HepG2 (cell line): ENCODE results near the gene TCF12. TPM values are rescaled to one million over a fixed set of nuclear protein-coding genes. Genes with fewer than 3 reads are reported as not detected.

Source experiments
- ATAC-seq: fragments of 200-7000 bp; cut with Tn5 transposase; 3 replicates; pipeline ENCODE4 v1.9.1; 2020; ENCODE audit warnings: mild to moderate bottlenecking, moderate library complexity
- BruUV-seq: library from RNA; stranded (reverse); fragments of 400-500 nt; replicated peaks from 2 replicates; lab custom pipeline; 2021; lab: Mats Ljungman, UMichigan
- CTCF ChIA-PET: fragments of 300-600 bp; formaldehyde crosslinking; extraction: SDS; loops from one replicate; lab custom pipeline; 2021; ENCODE audit warnings: low total read pairs, inconsistent platforms, low intra/inter-chr PET ratio; lab: Yijun Ruan, JAX
- POLR2A ChIA-PET: fragments of 350-600 bp; sonication (Branson Sonifier 250); formaldehyde crosslinking; loops from one replicate; lab custom pipeline; 2020; ENCODE audit warnings: antibody characterized with exemption, inconsistent platforms; lab: Yijun Ruan, JAX
- DNase-seq: peaks from one replicate; pipeline ENCODE4 v3.0.0-alpha.2; 2015; ENCODE audit warnings: low spot score
- FAIRE-seq: peaks from 3 replicates; lab custom pipeline; 2011; peaks lifted over from hg19 to GRCh38; lab: Jason Lieb, UNC
- H2AFZ ChIP-seq: one replicate; pipeline ENCODE4 v1.6.1; 2011; ENCODE audit warnings: low read length, inconsistent platforms
- H3K27ac ChIP-seq: fragments of 300-600 bp; 3 replicates; pipeline ENCODE4 v1.8.0; 2011; ENCODE audit warnings: mixed run types, mild to moderate bottlenecking, mixed read lengths, low read length, inconsistent platforms; ENCODE audit not compliant: insufficient read depth; ENCODE audit errors: extremely low read length
- H3K27me3 ChIP-seq, 2 experiments: fragments of 200-600 bp in 1 of 2; 2 replicates in 1 of 2; 3 replicates in 1 of 2; pipeline versions ENCODE4 v1.6.0 to v1.8.0; 2011; ENCODE audit warnings: low read length in 2 of 2, mild to moderate bottlenecking in 2 of 2, moderate library complexity in 2 of 2, inconsistent platforms in 1 of 2; ENCODE audit not compliant: insufficient read depth in 2 of 2, control insufficient read depth in 1 of 2
- H3K36me3 ChIP-seq, 2 experiments: fragments of 200-600 bp in 1 of 2; replicated peaks in 1 of 2; 2 replicates in 1 of 2; 3 replicates in 1 of 2; pipeline versions ENCODE4 v1.5.1 to v1.8.0; 2011; ENCODE audit warnings: low read length in 2 of 2, inconsistent platforms in 1 of 2; ENCODE audit not compliant: insufficient read depth in 2 of 2, control insufficient read depth in 1 of 2
- H3K4me1 ChIP-seq: 2 replicates; pipeline ENCODE4 v1.5.1; 2012; ENCODE audit warnings: low read length, inconsistent platforms; ENCODE audit not compliant: insufficient read depth
- H3K4me2 ChIP-seq: 2 replicates; pipeline ENCODE4 v1.6.0; 2011; ENCODE audit warnings: low read depth, low read length, inconsistent platforms
- H3K4me3 ChIP-seq, 3 experiments: fragments of 200-600 bp in 1 of 3; sonication (generic), shearing (Covaris generic) in 1 of 3; replicated peaks in 1 of 3; 2 replicates each; pipeline ENCODE4 v1.5.1; 2011 to 2016; ENCODE audit warnings: low read length in 3 of 3, inconsistent platforms in 2 of 3, low read depth in 2 of 3, mild to moderate bottlenecking in 2 of 3, control low read depth in 1 of 3, mixed read lengths in 1 of 3; ENCODE audit not compliant: insufficient read depth in 1 of 3
- H3K79me2 ChIP-seq: one replicate; pipeline ENCODE4 v1.6.1; 2011; ENCODE audit warnings: low read length, inconsistent platforms; ENCODE audit not compliant: insufficient read depth
- H3K9ac ChIP-seq: 2 replicates; pipeline ENCODE4 v1.6.0; 2011; ENCODE audit warnings: mild to moderate bottlenecking, low read depth, low read length, inconsistent platforms; ENCODE audit not compliant: insufficient read depth
- H3K9me3 ChIP-seq: 2 replicates; pipeline ENCODE4 v1.5.1; 2012; ENCODE audit warnings: mild to moderate bottlenecking, low read length
- H4K20me1 ChIP-seq: 2 replicates; pipeline ENCODE4 v1.6.0; 2011; ENCODE audit warnings: inconsistent platforms, mild to moderate bottlenecking, low read length, moderate library complexity; ENCODE audit not compliant: insufficient read depth
- EHMT2 ChIP-seq: fragments of 200-600 bp; sonication (generic); IDR thresholded peaks from 2 replicates; pipeline ENCODE4 v1.7.0; 2017; ENCODE audit warnings: antibody characterized with exemption, low read depth, low read length, borderline replicate concordance
- ESRRA ChIP-seq: sonication (generic); formaldehyde crosslinking; IDR thresholded peaks from 2 replicates; pipeline ENCODE4 v1.5.1; 2020; ENCODE audit warnings: mild to moderate bottlenecking, low read depth, missing genetic modification reagents
- FOSL2 ChIP-seq: sonication (generic); formaldehyde crosslinking; IDR thresholded peaks from 2 replicates; pipeline ENCODE4 v1.4.0; 2020; ENCODE audit warnings: missing genetic modification reagents
- GABPB1 ChIP-seq: IDR thresholded peaks from 2 replicates; pipeline ENCODE4 v1.6.1; 2016; ENCODE audit warnings: mild to moderate bottlenecking, missing genetic modification reagents, moderate library complexity, missing compliant biosample characterization
- JUND ChIP-seq: sonication (generic); formaldehyde crosslinking; IDR thresholded peaks from 2 replicates; pipeline ENCODE4 v1.8.0; 2022; ENCODE audit warnings: mild to moderate bottlenecking, missing genetic modification reagents
- MEIS1 ChIP-seq: sonication (generic); formaldehyde crosslinking; IDR thresholded peaks from 2 replicates; pipeline ENCODE4 v1.9.0; 2021; ENCODE audit warnings: mild to moderate bottlenecking, missing genetic modification reagents, moderate library complexity, borderline replicate concordance
- MXD3 ChIP-seq: IDR thresholded peaks from 2 replicates; pipeline ENCODE4 v1.6.1; 2016; ENCODE audit warnings: mild to moderate bottlenecking, missing biosample characterization, missing genetic modification reagents
- SKI ChIP-seq: fragments of 450-650 bp; IDR thresholded peaks from one replicate; pipeline ENCODE4 v1.6.1; 2018; ENCODE audit warnings: mild to moderate bottlenecking; ENCODE audit not compliant: partially characterized antibody
- SMAD1 ChIP-seq: sonication (generic); formaldehyde crosslinking; IDR thresholded peaks from 2 replicates; pipeline ENCODE4 v1.4.0; 2020; ENCODE audit warnings: missing genetic modification reagents, low read depth, mild to moderate bottlenecking, borderline replicate concordance
- USF2 ChIP-seq, 2 experiments: sonication (generic) in 1 of 2; formaldehyde crosslinking in 1 of 2; IDR thresholded peaks; 2 replicates each; pipeline versions ENCODE4 v1.5.1 to v1.6.1; 2011 to 2020; ENCODE audit warnings: borderline replicate concordance in 1 of 2, low read depth in 1 of 2, low read length in 1 of 2, mild to moderate bottlenecking in 1 of 2, missing genetic modification reagents in 1 of 2, moderate library complexity in 1 of 2
- ZNF510 ChIP-seq: sonication (generic); formaldehyde crosslinking; IDR thresholded peaks from 2 replicates; pipeline ENCODE4 v1.4.0; 2020; ENCODE audit warnings: low read depth, mild to moderate bottlenecking, missing genetic modification reagents
- ZNF530 ChIP-seq: sonication (generic); formaldehyde crosslinking; IDR thresholded peaks from 2 replicates; pipeline ENCODE4 v1.5.0; 2020; ENCODE audit warnings: low read depth, mild to moderate bottlenecking, missing genetic modification reagents
- ZNF777 ChIP-seq: sonication (generic); formaldehyde crosslinking; IDR thresholded peaks from 2 replicates; pipeline ENCODE4 v1.4.0; 2020; ENCODE audit warnings: missing genetic modification reagents
- ZSCAN9 ChIP-seq: IDR thresholded peaks from 2 replicates; pipeline ENCODE4 v1.6.1; 2016; ENCODE audit warnings: borderline replicate concordance
- WGBS: methylation state at CpG from one replicate; pipeline ENCODE4 v1.1.6; 2017; ENCODE audit warnings: low lambda C conversion rate; 5-methylcytosine and 5-hydroxymethylcytosine counted together
- in situ Hi-C: cut with HindIII; loops from 2 replicates; pipeline ENCODE4 v1.10.0; 2017; ENCODE audit warnings: low pct_unique_long_range_greater_than_20kb; ENCODE audit not compliant: extremely low pct_ligation_motif_present
- intact Hi-C: fragments of 100-400 bp; cut with micrococcal nuclease; formaldehyde crosslinking; loops from one replicate; pipeline ENCODE4 v1.10.0; 2022; ENCODE audit not compliant: unreplicated experiment
- polyA plus RNA-seq, 8 experiments: library from polyadenylated mRNA; depleted of rRNA in 3 of 8; stranded (reverse) in 7 of 8; unstranded in 1 of 8; fragments of >200 nt; fragmentation: Illumina TruSeq in 4 of 8; extraction: Trizol in 4 of 8; gene quantifications; 2 replicates each; pipeline versions ENCODE4 v1.2.1 to v1.2.3, GENCODE V29; 2011 to 2016; ENCODE audit warnings: low read depth in 4 of 8, missing spikeins in 1 of 8, mixed read lengths in 1 of 8; ENCODE audit not compliant: insufficient read depth in 1 of 8
- total RNA-seq, 5 experiments: library from RNA; depleted of rRNA; stranded (reverse); fragments of >200 nt; fragmentation: Illumina TruSeq; extraction: Trizol; gene quantifications; 2 replicates each; pipeline ENCODE4 v1.2.3, GENCODE V29; 2016; ENCODE audit warnings: low read depth in 1 of 5
- TF ChIP-seq, protein P1 (sequence below): sonication (generic); formaldehyde crosslinking; conservative IDR thresholded peaks from 2 replicates; pipeline ENCODE4 v1.8.0; 2022; ENCODE audit warnings: mild to moderate bottlenecking, moderate library complexity, missing genetic modification reagents
- TF ChIP-seq, protein P2 (sequence below): sonication (generic); formaldehyde crosslinking; conservative IDR thresholded peaks from 2 replicates; pipeline ENCODE4 v1.5.0; 2020; ENCODE audit warnings: missing genetic modification reagents
- TF ChIP-seq, protein P3 (sequence below): sonication (generic); formaldehyde crosslinking; IDR thresholded peaks from 2 replicates; pipeline ENCODE4 v1.4.0; 2020; ENCODE audit warnings: mild to moderate bottlenecking, low read depth, missing genetic modification reagents

TCF12 gene
- total and polyA plus RNA-seq, 2 of the 13 experiments (the other 11 are each of a cell fraction or from before 2014, with no cell fraction given): 48.6 to 51.1 TPM

GRCh38 chr15:56950979-56951378, 32.5 kb downstream of the TCF12 start:
- H3K36me3 ChIP-seq: 0 out of 5 replicates have a peak, but pooled peaks cover 0 to 6% of the 10 kb centered on the region in 2 experiments
- peaks cover 85% of the 10 kb centered on the region for H3K79me2 ChIP-seq
- in situ Hi-C loops: no loop called here
- no peak for FAIRE-seq
- no peak overlapping the region for H3K27ac ChIP-seq
- H3K4me1 ChIP-seq: peaks cover 28% of the 10 kb centered on the region
- ATAC-seq: no peak
- no peaks in the 10 kb centered on the region for H3K9me3 ChIP-seq
- H2AFZ ChIP-seq: no peak overlapping the region
- DNase-seq: no peak
- intact Hi-C loops: no loop called here
- no peak overlapping the region for H3K4me2 ChIP-seq
- CTCF ChIA-PET: no interaction called here
- no peaks in the 10 kb centered on the region for H3K27me3 ChIP-seq
- POLR2A ChIA-PET: no interaction called here
- WGBS: 93% methylated on average over 6 of the region's 6 CpGs
- H3K4me3 ChIP-seq: no peak overlapping the region
- H4K20me1 ChIP-seq: no peaks in the 10 kb centered on the region
- no TSS peak for BruUV-seq
- H3K9ac ChIP-seq: no peak overlapping the region
- TF ChIP-seq, protein P1, sequence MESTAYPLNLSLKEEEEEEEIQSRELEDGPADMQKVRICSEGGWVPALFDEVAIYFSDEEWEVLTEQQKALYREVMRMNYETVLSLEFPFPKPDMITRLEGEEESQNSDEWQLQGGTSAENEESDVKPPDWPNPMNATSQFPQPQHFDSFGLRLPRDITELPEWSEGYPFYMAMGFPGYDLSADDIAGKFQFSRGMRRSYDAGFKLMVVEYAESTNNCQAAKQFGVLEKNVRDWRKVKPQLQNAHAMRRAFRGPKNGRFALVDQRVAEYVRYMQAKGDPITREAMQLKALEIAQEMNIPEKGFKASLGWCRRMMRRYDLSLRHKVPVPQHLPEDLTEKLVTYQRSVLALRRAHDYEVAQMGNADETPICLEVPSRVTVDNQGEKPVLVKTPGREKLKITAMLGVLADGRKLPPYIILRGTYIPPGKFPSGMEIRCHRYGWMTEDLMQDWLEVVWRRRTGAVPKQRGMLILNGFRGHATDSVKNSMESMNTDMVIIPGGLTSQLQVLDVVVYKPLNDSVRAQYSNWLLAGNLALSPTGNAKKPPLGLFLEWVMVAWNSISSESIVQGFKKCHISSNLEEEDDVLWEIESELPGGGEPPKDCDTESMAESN (CRISPR knock-in tag): no peak
- TF ChIP-seq, protein P2, sequence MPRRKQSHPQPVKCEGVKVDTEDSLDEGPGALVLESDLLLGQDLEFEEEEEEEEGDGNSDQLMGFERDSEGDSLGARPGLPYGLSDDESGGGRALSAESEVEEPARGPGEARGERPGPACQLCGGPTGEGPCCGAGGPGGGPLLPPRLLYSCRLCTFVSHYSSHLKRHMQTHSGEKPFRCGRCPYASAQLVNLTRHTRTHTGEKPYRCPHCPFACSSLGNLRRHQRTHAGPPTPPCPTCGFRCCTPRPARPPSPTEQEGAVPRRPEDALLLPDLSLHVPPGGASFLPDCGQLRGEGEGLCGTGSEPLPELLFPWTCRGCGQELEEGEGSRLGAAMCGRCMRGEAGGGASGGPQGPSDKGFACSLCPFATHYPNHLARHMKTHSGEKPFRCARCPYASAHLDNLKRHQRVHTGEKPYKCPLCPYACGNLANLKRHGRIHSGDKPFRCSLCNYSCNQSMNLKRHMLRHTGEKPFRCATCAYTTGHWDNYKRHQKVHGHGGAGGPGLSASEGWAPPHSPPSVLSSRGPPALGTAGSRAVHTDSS (CRISPR knock-in tag): no peak
- TF ChIP-seq MEIS1 (no peak), GABPB1 (CRISPR knock-in tag) (no peak), SMAD1 (CRISPR knock-in tag) (no peak), ZNF777 (no peak), USF2 (IDR thresholded peaks at IDR 0.05; ENCODE audit: low read depth, low read length) (no peak), USF2 (CRISPR knock-in tag; IDR thresholded peaks at IDR 0.05; ENCODE audit: borderline replicate concordance) (no peak), ESRRA (CRISPR knock-in tag) (no peak), ZSCAN9 (CRISPR knock-in tag) (no peak), ZNF530 (CRISPR knock-in tag) (no peak), FOSL2 (no peak), EHMT2 (no peak), SKI (no peak), ZNF510 (CRISPR knock-in tag) (no peak), JUND (CRISPR knock-in tag) (no peak), MXD3 (CRISPR knock-in tag) (no peak)
- TF ChIP-seq, protein P3, sequence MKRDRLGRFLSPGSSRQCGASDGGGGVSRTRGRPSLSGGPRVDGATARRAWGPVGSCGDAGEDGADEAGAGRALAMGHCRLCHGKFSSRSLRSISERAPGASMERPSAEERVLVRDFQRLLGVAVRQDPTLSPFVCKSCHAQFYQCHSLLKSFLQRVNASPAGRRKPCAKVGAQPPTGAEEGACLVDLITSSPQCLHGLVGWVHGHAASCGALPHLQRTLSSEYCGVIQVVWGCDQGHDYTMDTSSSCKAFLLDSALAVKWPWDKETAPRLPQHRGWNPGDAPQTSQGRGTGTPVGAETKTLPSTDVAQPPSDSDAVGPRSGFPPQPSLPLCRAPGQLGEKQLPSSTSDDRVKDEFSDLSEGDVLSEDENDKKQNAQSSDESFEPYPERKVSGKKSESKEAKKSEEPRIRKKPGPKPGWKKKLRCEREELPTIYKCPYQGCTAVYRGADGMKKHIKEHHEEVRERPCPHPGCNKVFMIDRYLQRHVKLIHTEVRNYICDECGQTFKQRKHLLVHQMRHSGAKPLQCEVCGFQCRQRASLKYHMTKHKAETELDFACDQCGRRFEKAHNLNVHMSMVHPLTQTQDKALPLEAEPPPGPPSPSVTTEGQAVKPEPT (CRISPR knock-in tag): no peak
